Neuronal stem cell (in vitro differentiated cells): ENCODE data around the gene PCDHGA9.
"Not testable (repeated sequence)": the region's sequence is repeated elsewhere in the genome, so short reads cannot be mapped to it uniquely, and the experiment has no call there.

Source experiments
- DNase-seq: peaks from one replicate; pipeline ENCODE4 v3.0.0-alpha.2; 2013; ENCODE audit warnings: low spot score
- H2AFZ ChIP-seq: one replicate; pipeline ENCODE4 v1.6.1; 2013; ENCODE audit warnings: mild to moderate bottlenecking, low read length, inconsistent platforms
- H2AK5ac ChIP-seq: 2 replicates; pipeline ENCODE4 v1.6.1; 2013; ENCODE audit warnings: low read depth, mild to moderate bottlenecking, inconsistent platforms, low read length, moderate library complexity, mixed read lengths
- H2BK120ac ChIP-seq: 2 replicates; pipeline ENCODE4 v1.6.1; 2013; ENCODE audit warnings: low read depth, mild to moderate bottlenecking, inconsistent platforms, low read length, moderate library complexity, mixed read lengths
- H2BK12ac ChIP-seq: one replicate; pipeline ENCODE4 v1.6.1; 2013; ENCODE audit warnings: low read length, inconsistent platforms
- H2BK15ac ChIP-seq: 2 replicates; pipeline ENCODE4 v1.6.1; 2013; ENCODE audit warnings: mild to moderate bottlenecking, low read length, inconsistent platforms, mixed read lengths
- H2BK5ac ChIP-seq: one replicate; pipeline ENCODE4 v1.6.1; 2013; ENCODE audit warnings: inconsistent platforms, mild to moderate bottlenecking, low read length, moderate library complexity
- H3K14ac ChIP-seq: one replicate; pipeline ENCODE4 v1.6.1; 2013; ENCODE audit warnings: low read length, inconsistent platforms
- H3K18ac ChIP-seq: 2 replicates; pipeline ENCODE4 v1.6.1; 2013; ENCODE audit warnings: low read length, inconsistent platforms
- H3K23ac ChIP-seq: 2 replicates; pipeline ENCODE4 v1.6.1; 2013; ENCODE audit warnings: low read depth, mild to moderate bottlenecking, mixed read lengths, low read length, inconsistent platforms; ENCODE audit not compliant: poor library complexity
- H3K27ac ChIP-seq: replicated peaks from 3 replicates; pipeline ENCODE4 v1.5.1; 2013; ENCODE audit warnings: low read length, inconsistent platforms
- H3K27me3 ChIP-seq, 3 experiments: 2 replicates each; pipeline ENCODE4 v1.6.1; 2013; ENCODE audit warnings: low read length in 3 of 3, mild to moderate bottlenecking in 2 of 3, inconsistent platforms in 1 of 3, low read depth in 1 of 3, mixed read lengths in 1 of 3, moderate library complexity in 1 of 3; ENCODE audit not compliant: control insufficient read depth in 3 of 3, insufficient read depth in 3 of 3
- H3K36me3 ChIP-seq, 2 donors: replicated peaks in 1 of 2; 2 replicates each; pipeline ENCODE4 v1.6.1; 2013; ENCODE audit warnings: low read length in 2 of 2; ENCODE audit not compliant: control insufficient read depth in 2 of 2, insufficient read depth in 2 of 2
- H3K4ac ChIP-seq: 2 replicates; pipeline ENCODE4 v1.6.1; 2013; ENCODE audit warnings: inconsistent platforms, mild to moderate bottlenecking, low read length, moderate library complexity
- H3K4me1 ChIP-seq, 2 donors: 1 replicate in 1 of 2; 2 replicates in 1 of 2; pipeline ENCODE4 v1.6.1; 2013; ENCODE audit warnings: low read length in 2 of 2, low read depth in 1 of 2; ENCODE audit not compliant: control insufficient read depth in 2 of 2, insufficient read depth in 1 of 2
- H3K4me2 ChIP-seq: one replicate; pipeline ENCODE4 v1.6.1; 2013; ENCODE audit warnings: mild to moderate bottlenecking, low read length, inconsistent platforms; ENCODE audit not compliant: insufficient read depth, poor library complexity, severe bottlenecking
- H3K4me3 ChIP-seq, 2 donors: 2 replicates each; pipeline ENCODE4 v1.5.1; 2013; ENCODE audit warnings: low read length in 2 of 2, mild to moderate bottlenecking in 2 of 2, inconsistent platforms in 1 of 2, moderate library complexity in 1 of 2
- H3K79me1 ChIP-seq: one replicate; pipeline ENCODE4 v1.6.1; 2013; ENCODE audit warnings: low read depth, mild to moderate bottlenecking, inconsistent platforms, low read length, moderate library complexity
- H3K9ac ChIP-seq: one replicate; pipeline ENCODE4 v1.6.1; 2013; ENCODE audit warnings: mild to moderate bottlenecking, low read depth, low read length, inconsistent platforms; ENCODE audit not compliant: poor library complexity
- H3K9me3 ChIP-seq, 2 donors: replicated peaks in 1 of 2; 2 replicates each; pipeline versions ENCODE3 to v1.6.1; 2013; ENCODE audit warnings: low read length in 2 of 2, mild to moderate bottlenecking in 2 of 2, inconsistent platforms in 1 of 2, low read depth in 1 of 2, mixed read lengths in 1 of 2, moderate library complexity in 1 of 2; ENCODE audit not compliant: control insufficient read depth in 2 of 2, insufficient read depth in 1 of 2
- H4K8ac ChIP-seq: one replicate; pipeline ENCODE4 v1.6.1; 2013; ENCODE audit warnings: low read depth, mild to moderate bottlenecking, inconsistent platforms, low read length, moderate library complexity
- H4K91ac ChIP-seq: one replicate; pipeline ENCODE4 v1.6.1; 2013; ENCODE audit warnings: low read length, low read depth, mild to moderate bottlenecking, inconsistent platforms; ENCODE audit not compliant: poor library complexity
- WGBS, 2 donors: extraction: QIAGEN DNeasy Blood & Tissue Kit; methylation state at CpG; one replicate each; pipeline ENCODE4 v1.1.7; 2013; ENCODE audit warnings: missing lambda C conversion rate in 2 of 2, mixed read lengths in 1 of 2; ENCODE audit not compliant: insufficient read length in 2 of 2, insufficient replicate concordance in 1 of 2; ENCODE audit errors: extremely low coverage in 2 of 2; 5-methylcytosine and 5-hydroxymethylcytosine counted together

Gene PCDHGA9

DNA sequence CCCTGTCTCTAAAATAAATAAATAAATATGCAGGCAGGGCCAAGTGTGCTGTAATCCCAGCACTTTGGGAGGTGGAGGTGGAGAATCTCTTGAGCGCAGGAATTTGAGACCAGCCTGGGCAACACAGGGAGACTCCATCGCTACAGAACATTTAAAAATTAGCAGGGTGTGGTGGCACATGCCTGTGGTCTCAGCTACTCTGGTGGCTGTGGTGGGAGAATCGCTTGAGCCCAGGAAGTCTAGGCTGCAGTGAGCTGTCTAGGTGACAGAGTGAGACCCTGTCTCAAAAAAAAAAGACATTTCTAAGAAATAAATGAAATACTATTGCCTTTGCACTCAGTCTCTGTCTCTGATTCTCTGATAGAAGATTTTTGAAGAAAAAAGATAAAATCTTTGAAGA lies 9.0 kb downstream of the PCDHGA9 start:
- WGBS, 2 donors, result no CpG with 5 or more reads among the region's 3 CpGs
- Histone ChIP-seq H2AK5ac (no peak overlapping the region), H3K23ac (no peak overlapping the region), H4K8ac (no peak overlapping the region), H3K4ac (no peak overlapping the region), H4K91ac (no peak overlapping the region), H3K4me3 (no peak overlapping the region), H3K18ac (no peak overlapping the region), H3K4me1 (no peaks in the 10 kb centered on the region), H3K14ac (no peak overlapping the region), H2BK5ac (no peak overlapping the region), H3K27ac (no peak overlapping the region), H3K9ac (no peak overlapping the region), H3K79me1 (no peaks in the 10 kb centered on the region), H3K27me3 (no peaks in the 10 kb centered on the region), H2BK120ac (no peak overlapping the region), H2BK15ac (no peak overlapping the region), H3K4me2 (no peak overlapping the region), H3K36me3 (peaks cover 18 to 44% of the 10 kb centered on the region in 2 donors), H2BK12ac (no peak overlapping the region), H2AFZ (no peak overlapping the region), H3K9me3 (peaks cover 49 to 93% of the 10 kb centered on the region in 2 donors)
- no peak for DNase-seq

DNA sequence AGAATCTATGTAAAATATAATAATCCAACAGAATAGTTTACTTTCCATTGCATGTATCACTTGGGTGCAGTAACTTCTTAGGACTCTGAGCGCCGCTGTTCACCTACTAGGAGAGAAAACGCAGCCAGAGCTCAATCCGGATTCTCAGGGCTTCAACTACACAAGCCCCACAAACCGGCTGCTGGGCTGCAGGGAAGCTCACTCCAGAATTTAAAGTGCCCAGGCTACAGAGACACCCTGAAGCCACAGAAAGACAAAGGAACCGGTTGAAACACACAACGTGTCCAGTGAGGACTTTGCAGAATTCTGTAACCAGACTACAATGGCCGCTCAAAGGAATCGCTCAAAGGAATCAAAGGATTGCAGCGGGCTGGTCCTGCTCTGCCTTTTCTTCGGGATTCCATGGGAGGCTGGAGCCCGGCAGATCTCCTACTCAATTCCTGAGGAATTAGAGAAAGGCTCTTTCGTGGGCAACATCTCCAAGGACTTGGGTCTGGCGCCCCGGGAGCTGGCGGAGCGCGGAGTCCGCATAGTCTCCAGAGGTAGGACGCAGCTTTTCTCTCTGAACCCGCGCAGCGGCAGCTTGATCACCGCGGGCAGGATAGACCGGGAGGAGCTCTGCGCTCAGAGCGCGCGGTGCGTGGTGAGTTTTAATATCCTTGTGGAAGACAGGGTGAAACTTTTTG lies 10.4 kb downstream of the PCDHGA9 start, which contains the start of gene PCDHGA10:
TSS of gene PCDHGA10 (plus strand) at position 134 of the 686 bp plus-strand sequence. CDS start at position 323, 189 bp downstream.
- no peak within 1 kb of the TSS for H3K18ac ChIP-seq
- peak within 1 kb of the TSS; percentile 75 for H2AFZ ChIP-seq
- no CpG with 5 or more reads among the region's 31 CpGs for WGBS, 2 donors
- H3K23ac ChIP-seq, result no peak within 1 kb of the TSS
- no peaks in the 10 kb centered on the region for H3K79me1 ChIP-seq
- H2BK5ac ChIP-seq, result no peak within 1 kb of the TSS
- H3K4ac ChIP-seq, result no peak within 1 kb of the TSS
- H4K8ac ChIP-seq, result no peak within 1 kb of the TSS
- peak; percentile 18 for DNase-seq
- H3K4me3 ChIP-seq, result peak within 1 kb of the TSS; percentile 49 to 70
- H2BK12ac ChIP-seq, result no peak within 1 kb of the TSS
- no peak within 1 kb of the TSS for H2AK5ac ChIP-seq
- H3K9me3 ChIP-seq, result peaks cover 49 to 96% of the 10 kb centered on the region in 2 donors
- no peak within 1 kb of the TSS for H3K14ac ChIP-seq
- H2BK120ac ChIP-seq, result no peak within 1 kb of the TSS
- H4K91ac ChIP-seq, result no peak within 1 kb of the TSS
- H3K4me1 ChIP-seq, result no peaks in the 10 kb centered on the region
- no peak within 1 kb of the TSS for H3K27ac ChIP-seq
- no peak within 1 kb of the TSS for H3K4me2 ChIP-seq
- no peak within 1 kb of the TSS for H2BK15ac ChIP-seq
- H3K27me3 ChIP-seq, result no peaks in the 10 kb centered on the region
- H3K9ac ChIP-seq, result no peak within 1 kb of the TSS
- H3K36me3 ChIP-seq, result peaks cover 18 to 51% of the 10 kb centered on the region in 2 donors

DNA sequence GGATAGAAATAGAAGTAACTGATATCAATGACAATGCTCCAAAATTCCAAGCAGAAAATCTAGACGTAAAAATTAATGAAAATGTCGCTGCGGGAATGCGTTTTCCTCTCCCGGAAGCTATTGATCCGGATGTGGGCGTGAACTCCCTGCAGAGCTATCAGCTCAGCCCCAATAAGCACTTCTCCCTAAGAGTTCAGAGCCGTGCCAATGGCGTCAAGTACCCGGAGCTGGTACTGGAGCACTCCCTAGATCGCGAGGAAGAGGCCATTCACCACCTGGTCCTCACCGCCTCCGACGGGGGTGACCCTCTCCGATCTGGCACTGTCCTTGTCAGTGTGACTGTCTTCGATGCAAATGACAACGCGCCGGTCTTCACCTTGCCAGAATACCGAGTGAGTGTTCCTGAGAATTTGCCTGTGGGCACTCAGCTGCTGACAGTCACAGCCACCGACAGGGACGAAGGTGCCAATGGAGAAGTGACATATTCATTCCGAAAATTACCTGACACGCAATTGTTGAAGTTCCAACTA lies 11.0 kb downstream of the PCDHGA9 start:
- H4K91ac ChIP-seq, result no peak overlapping the region
- H3K4me3 ChIP-seq, result peak overlapping the region; percentile 49 to 70
- WGBS, 2 donors, result no CpG with 5 or more reads among the region's 25 CpGs
- H2AFZ ChIP-seq, result peak overlapping the region; percentile 75
- no peak overlapping the region for H2BK15ac ChIP-seq
- H2BK5ac ChIP-seq, result no peak overlapping the region
- DNase-seq, result no peak
- no peak overlapping the region for H3K9ac ChIP-seq
- no peaks in the 10 kb centered on the region for H3K4me1 ChIP-seq
- H3K23ac ChIP-seq, result no peak overlapping the region
- no peaks in the 10 kb centered on the region for H3K79me1 ChIP-seq
- no peak overlapping the region for H2AK5ac ChIP-seq
- H3K27ac ChIP-seq, result no peak overlapping the region
- no peak overlapping the region for H3K14ac ChIP-seq
- H2BK12ac ChIP-seq, result no peak overlapping the region
- H3K9me3 ChIP-seq, result peaks cover 54 to 96% of the 10 kb centered on the region in 2 donors
- H3K18ac ChIP-seq, result no peak overlapping the region
- no peak overlapping the region for H3K4ac ChIP-seq
- peaks cover 21 to 53% of the 10 kb centered on the region in 2 donors for H3K36me3 ChIP-seq
- H4K8ac ChIP-seq, result no peak overlapping the region
- H3K27me3 ChIP-seq, result no peaks in the 10 kb centered on the region
- H2BK120ac ChIP-seq, result no peak overlapping the region
- H3K4me2 ChIP-seq, result no peak overlapping the region

DNA sequence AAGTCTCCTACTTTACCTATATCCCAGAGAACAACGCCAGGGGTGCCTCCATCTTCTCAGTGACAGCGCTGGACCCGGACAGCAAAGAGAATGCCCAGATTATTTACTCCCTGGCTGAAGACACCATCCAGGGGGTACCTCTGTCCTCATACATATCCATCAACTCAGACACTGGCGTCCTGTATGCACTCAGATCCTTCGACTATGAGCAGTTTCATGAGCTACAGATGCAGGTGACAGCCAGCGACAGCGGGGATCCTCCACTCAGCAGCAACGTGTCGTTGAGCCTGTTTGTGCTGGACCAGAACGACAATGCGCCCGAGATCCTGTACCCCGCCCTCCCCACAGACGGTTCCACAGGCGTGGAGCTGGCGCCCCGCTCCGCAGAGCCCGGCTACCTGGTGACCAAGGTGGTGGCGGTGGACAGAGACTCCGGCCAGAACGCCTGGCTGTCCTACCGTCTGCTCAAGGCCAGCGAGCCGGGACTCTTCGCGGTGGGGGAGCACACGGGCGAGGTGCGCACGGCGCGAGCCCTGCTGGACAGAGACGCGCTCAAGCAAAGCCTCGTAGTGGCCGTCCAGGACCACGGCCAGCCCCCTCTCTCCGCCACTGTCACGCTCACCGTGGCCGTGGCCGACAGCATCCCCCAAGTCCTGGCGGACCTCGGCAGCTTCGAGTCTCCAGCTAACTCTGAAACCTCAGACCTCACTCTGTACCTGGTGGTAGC lies 12.1 kb downstream of the PCDHGA9 start:
- H3K18ac ChIP-seq, H4K8ac ChIP-seq, H3K4me2 ChIP-seq, H3K4me3 ChIP-seq, H3K23ac ChIP-seq, H2BK12ac ChIP-seq, H2AK5ac ChIP-seq, H2AFZ ChIP-seq, H2BK5ac ChIP-seq, H2BK120ac ChIP-seq, H4K91ac ChIP-seq, H3K79me1 ChIP-seq, H3K4ac ChIP-seq, H3K27ac ChIP-seq, H2BK15ac ChIP-seq, DNase-seq, H3K4me1 ChIP-seq, H3K27me3 ChIP-seq, H3K14ac ChIP-seq, H3K9ac ChIP-seq: not testable (repeated sequence)
- peaks cover 54 to 96% of the 10 kb centered on the region in 2 donors for H3K9me3 ChIP-seq
- peaks cover 32 to 64% of the 10 kb centered on the region in 2 donors for H3K36me3 ChIP-seq
- no CpG with 5 or more reads among the region's 46 CpGs for whole genome bisulfite sequencing, 2 donors
